GM12873 (cell line): Measurements from ENCODE around the gene APAF1.

Experiments used
- CTCF ChIP-seq: IDR thresholded peaks from 2 replicates; pipeline ENCODE4 v1.5.1; 2012; ENCODE audit warnings: low read depth, mild to moderate bottlenecking, moderate library complexity, low read length, control low read depth; ENCODE audit not compliant: insufficient read depth; ENCODE audit errors: missing control alignments

Gene APAF1

GRCh38 chr12:98697209-98697608 lies 52.1 kb downstream of the APAF1 start:
- no peak for TF ChIP-seq CTCF

DNA sequence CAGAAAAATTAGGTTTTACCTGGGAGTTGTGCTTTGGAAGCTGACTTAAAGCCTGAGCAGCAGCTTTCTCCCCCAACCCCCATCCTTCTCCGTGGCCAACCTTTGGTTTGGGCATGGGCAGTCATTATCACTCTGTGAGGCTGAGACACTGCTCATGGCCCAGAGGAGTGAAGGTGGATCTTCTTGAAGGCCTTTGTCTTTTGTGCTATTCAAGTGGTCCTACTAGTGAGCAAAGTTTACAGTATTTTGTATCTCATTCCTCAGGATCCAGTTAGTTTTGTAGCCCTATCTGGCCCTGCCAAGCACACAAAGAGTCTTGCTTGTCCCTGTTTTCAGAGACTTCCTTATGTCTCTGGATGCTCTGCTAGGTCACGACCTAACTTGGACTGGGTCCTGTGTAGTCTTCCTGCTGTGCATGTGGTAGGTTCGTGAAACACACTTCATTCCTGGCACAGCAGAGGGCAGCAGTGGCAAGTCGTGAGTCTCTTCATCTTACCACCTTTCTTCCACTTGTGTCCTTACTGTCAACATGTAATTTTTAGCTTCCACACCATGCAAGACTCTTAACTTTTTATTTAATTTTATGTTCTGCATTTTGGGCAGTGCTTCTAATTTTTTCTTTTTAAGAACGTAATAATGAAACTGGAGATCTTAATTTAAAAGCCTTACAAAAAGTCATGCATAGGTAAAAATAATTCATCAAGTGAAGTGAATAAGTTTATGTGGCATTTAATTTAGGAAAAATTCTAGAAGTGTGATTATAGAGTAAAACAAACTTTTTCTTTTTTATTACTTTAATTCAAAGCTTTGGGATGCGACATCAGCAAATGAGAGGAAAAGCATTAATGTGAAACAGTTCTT lies 53.7 kb downstream of the APAF1 start:
- peak; percentile 86 for TF ChIP-seq CTCF

GRCh38 chr12:98699586-98699985 lies 54.5 kb downstream of the APAF1 start:
- no peak for TF ChIP-seq CTCF

DNA sequence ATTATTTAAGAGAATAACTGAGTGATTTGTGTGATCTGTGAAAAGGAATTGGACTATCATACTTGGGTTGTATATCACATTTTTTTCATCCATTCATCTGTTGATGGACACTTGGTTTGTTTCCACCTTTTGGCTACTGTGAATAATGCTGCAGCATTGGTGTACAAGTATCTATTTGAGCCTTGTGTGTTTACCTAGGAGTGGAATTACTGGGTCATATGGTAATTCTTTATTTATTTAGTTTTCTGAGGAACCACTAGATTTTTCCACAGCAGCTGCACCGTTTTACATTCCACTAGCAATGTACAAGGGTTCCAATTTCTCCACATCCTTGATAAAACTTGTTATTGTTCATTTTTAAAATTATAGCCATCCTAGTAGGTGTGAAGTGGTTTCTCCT lies 56.1 kb downstream of the APAF1 start:
- TF ChIP-seq CTCF, result no peak

- TF ChIP-seq CTCF, result no peak
Measured at GRCh38 chr12:98709022-98709421, 63.9 kb downstream of the APAF1 start.

DNA sequence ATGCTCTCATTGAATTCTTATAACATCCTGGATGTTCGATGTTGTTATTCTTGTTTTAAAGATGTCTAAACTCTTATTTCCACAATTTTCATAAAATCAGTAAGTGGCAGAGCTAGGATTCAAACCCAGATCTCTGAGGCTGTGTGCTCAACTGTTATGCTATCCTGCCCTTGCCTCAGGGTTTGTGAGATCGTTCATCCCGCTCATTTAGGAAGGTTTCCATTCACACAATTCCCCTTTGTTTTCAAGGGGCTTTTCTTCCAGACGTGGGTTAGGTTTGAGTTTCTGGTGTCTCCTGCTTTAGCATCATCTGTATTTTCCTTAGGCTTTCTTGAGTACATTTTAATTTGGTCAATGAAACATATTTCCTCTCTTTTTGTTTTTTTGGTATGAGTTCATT lies 69.3 kb downstream of the APAF1 start:
- no peak for TF ChIP-seq CTCF

DNA sequence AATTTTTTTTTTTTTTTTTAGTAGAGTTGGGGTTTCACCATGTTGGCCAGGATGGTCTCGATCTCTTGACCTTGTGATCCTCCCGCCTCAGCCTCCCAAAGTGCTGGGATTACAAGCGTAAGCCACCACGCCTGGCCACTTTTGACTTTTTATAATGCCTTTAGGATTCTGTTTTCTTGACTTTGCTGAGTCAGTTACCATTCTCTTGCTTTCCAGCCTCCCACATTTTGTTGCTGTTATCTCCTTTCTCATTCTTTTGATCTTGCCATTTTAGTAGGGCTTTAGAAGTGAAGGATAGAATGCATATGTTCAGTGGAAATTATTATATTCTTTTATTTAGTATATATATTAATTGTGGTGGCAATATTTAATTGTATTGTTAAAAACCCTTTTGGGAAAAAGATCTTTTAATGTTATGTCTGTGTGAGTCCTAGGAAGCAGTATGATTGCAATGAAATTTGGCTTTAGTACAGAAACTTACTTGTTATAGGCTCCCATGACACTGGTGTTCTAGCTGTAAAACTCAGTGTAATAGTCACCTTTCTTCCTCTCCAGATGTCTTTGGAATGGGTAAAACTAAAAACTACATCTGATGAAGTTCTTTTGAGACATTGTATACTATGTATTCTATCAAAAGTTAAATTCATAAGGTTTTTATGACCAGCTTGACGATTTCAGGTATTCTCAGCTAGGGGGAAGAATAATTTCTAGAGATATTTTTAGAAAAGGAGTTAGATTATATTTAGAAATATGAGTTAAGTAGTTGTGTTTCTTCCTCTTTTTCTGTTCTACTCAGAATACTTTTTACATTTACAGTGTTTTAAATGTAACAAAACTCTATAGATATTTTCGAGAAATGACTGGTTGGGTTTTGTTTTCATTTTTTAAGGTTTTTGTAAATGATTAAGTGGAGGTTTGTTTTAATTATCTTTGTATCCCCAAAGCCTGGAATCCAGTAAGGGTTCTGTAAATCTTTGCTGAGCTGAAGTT lies 74.7 kb downstream of the APAF1 start:
- TF ChIP-seq CTCF, result no peak
